B cell (primary cell): ENCODE results near the gene NIF3L1. TPM values are rescaled to one million over a fixed set of nuclear protein-coding genes. Genes with fewer than 3 reads are reported as not detected.

Experiments
- ATAC-seq: fragments of 200-7000 bp; cut with Tn5 transposase; one replicate; pipeline ENCODE4 v1.10.0; 2021; ENCODE audit warnings: low read depth, mild to moderate bottlenecking, moderate number of reproducible peaks, moderate library complexity
- CTCF ChIA-PET: fragments of 350-600 bp; sonication (Branson Sonifier 250); formaldehyde crosslinking; loops from one replicate; lab custom pipeline; 2021; ENCODE audit warnings: antibody characterized with exemption, inconsistent platforms; lab: Charles Lee
- POLR2A ChIA-PET: fragments of 350-600 bp; sonication (Branson Sonifier 250); formaldehyde crosslinking; loops from one replicate; lab custom pipeline; 2021; ENCODE audit warnings: antibody characterized with exemption; lab: Charles Lee
- DNase-seq: peaks from one replicate; pipeline ENCODE4 v3.0.0; 2013
- H2AFZ ChIP-seq: 2 replicates; pipeline ENCODE4 v1.6.1; 2012; ENCODE audit warnings: mild to moderate bottlenecking, low read depth, low read length; ENCODE audit not compliant: insufficient read depth, poor library complexity, severe bottlenecking
- H3K27ac ChIP-seq, 2 donors: 1 replicate in 1 of 2; 2 replicates in 1 of 2; pipeline ENCODE4 v1.5.1; 2012 to 2013; ENCODE audit warnings: low read length in 2 of 2, mild to moderate bottlenecking in 2 of 2, moderate library complexity in 1 of 2
- H3K27me3 ChIP-seq, 4 experiments: fragments of 200-600 bp in 1 of 4; sonication (generic) in 1 of 4; replicated peaks in 1 of 4; 1 replicate in 2 of 4; 2 replicates in 2 of 4; pipeline versions ENCODE4 v1.6.1 to v1.7.0; 2013 to 2016; ENCODE audit warnings: low read length in 3 of 4, mild to moderate bottlenecking in 2 of 4, mixed read lengths in 1 of 4, moderate library complexity in 1 of 4; ENCODE audit not compliant: insufficient read depth in 4 of 4, control insufficient read depth in 3 of 4; ENCODE audit errors: control extremely low read depth in 1 of 4
- H3K36me3 ChIP-seq, 2 experiments: replicated peaks in 1 of 2; 1 replicate in 1 of 2; 2 replicates in 1 of 2; pipeline versions ENCODE4 v1.6.1 to v1.7.1; 2013; ENCODE audit warnings: low read length in 1 of 2; ENCODE audit not compliant: insufficient read depth in 2 of 2, control insufficient read depth in 1 of 2; ENCODE audit errors: control extremely low read depth in 1 of 2, extremely low read depth in 1 of 2
- H3K4me1 ChIP-seq, 2 donors: fragments of 200-600 bp in 1 of 2; sonication (generic) in 1 of 2; 1 replicate in 1 of 2; 2 replicates in 1 of 2; pipeline versions ENCODE4 v1.5.1 to v1.6.1; 2013 to 2017; ENCODE audit warnings: low read length in 2 of 2; ENCODE audit not compliant: control insufficient read depth in 2 of 2, insufficient read depth in 2 of 2
- H3K4me2 ChIP-seq: replicated peaks from 2 replicates; pipeline ENCODE3; 2012; ENCODE audit warnings: mild to moderate bottlenecking, low read depth, low read length; ENCODE audit not compliant: poor library complexity, severe bottlenecking
- H3K4me3 ChIP-seq, 5 experiments: fragments of 200-600 bp in 1 of 5; sonication (generic) in 1 of 5; 1 replicate in 3 of 5; 2 replicates in 2 of 5; pipeline versions ENCODE4 v1.5.1 to v1.7.0; 2011 to 2016; ENCODE audit warnings: low read length in 4 of 5, mild to moderate bottlenecking in 4 of 5, low read depth in 2 of 5, control low read depth in 1 of 5, moderate library complexity in 1 of 5; ENCODE audit not compliant: insufficient read depth in 1 of 5; ENCODE audit errors: control extremely low read depth in 1 of 5, extremely low read depth in 1 of 5
- H3K79me2 ChIP-seq: fragments of 200-600 bp; sonication (generic); one replicate; pipeline ENCODE4 v1.6.0; 2016; ENCODE audit warnings: low read length; ENCODE audit not compliant: control insufficient read depth, insufficient read depth
- H3K9ac ChIP-seq: fragments of 200-600 bp; sonication (generic); 2 replicates; pipeline ENCODE4 v1.6.1; 2017; ENCODE audit warnings: mild to moderate bottlenecking, low read length, moderate library complexity
- H3K9me3 ChIP-seq, 3 donors: one replicate each; pipeline versions ENCODE4 v1.6.1 to v1.7.1; 2013; ENCODE audit warnings: low read length in 2 of 3; ENCODE audit not compliant: control insufficient read depth in 2 of 3, insufficient read depth in 1 of 3; ENCODE audit errors: control extremely low read depth in 1 of 3
- H4K20me1 ChIP-seq: 2 replicates; pipeline ENCODE4 v1.6.0; 2012; ENCODE audit warnings: mild to moderate bottlenecking, low read length; ENCODE audit not compliant: insufficient read depth, control insufficient read depth, poor library complexity, severe bottlenecking
- H3K27ac Mint-ChIP-seq: one replicate; pipeline ENCODE4 v1.8.0; 2021; ENCODE audit warnings: mixed read lengths
- H3K27me3 Mint-ChIP-seq: one replicate; pipeline ENCODE4 v1.8.0; 2021; ENCODE audit warnings: mixed read lengths
- H3K4me1 Mint-ChIP-seq: one replicate; pipeline ENCODE4 v1.8.0; 2021; ENCODE audit warnings: mixed read lengths
- H3K4me3 Mint-ChIP-seq: one replicate; pipeline ENCODE4 v1.8.0; 2021; ENCODE audit warnings: mixed read lengths
- H3K9me3 Mint-ChIP-seq: one replicate; pipeline ENCODE4 v1.8.0; 2022; ENCODE audit warnings: mixed read lengths; ENCODE audit not compliant: insufficient read depth
- CTCF ChIP-seq: fragments of 200-600 bp; IDR thresholded peaks from one replicate; pipeline ENCODE4 v1.8.0; 2022; ENCODE audit warnings: antibody characterized with exemption, mild to moderate bottlenecking
- EZH2 ChIP-seq: IDR thresholded peaks from 2 replicates; pipeline ENCODE4 v1.6.1; 2012; ENCODE audit warnings: borderline replicate concordance, low read depth, mild to moderate bottlenecking, moderate library complexity, low read length; ENCODE audit not compliant: insufficient read depth, poor library complexity, severe bottlenecking
- WGBS: methylation state at CpG from one replicate; pipeline ENCODE4 v1.1.5; 2013; ENCODE audit warnings: missing lambda C conversion rate; ENCODE audit not compliant: insufficient coverage; 5-methylcytosine and 5-hydroxymethylcytosine counted together
- intact Hi-C: fragments of 100-400 bp; cut with micrococcal nuclease; formaldehyde crosslinking; loops from one replicate; pipeline ENCODE4 v1.10.0; 2022
- polyA plus RNA-seq: library from polyadenylated mRNA; depleted of rRNA; stranded (reverse); fragments of >200 nt; gene quantifications from 2 replicates; pipeline ENCODE4 v1.2.3, GENCODE V29; 2012
- total RNA-seq, 2 donors: library from RNA; stranded (reverse); fragments of 120-200 nt in 1 of 2; gene quantifications; 1 replicate in 1 of 2; 2 replicates in 1 of 2; pipeline versions ENCODE4 v1.2.3 to v1.2.4, GENCODE V29; 2013 to 2022

The NIF3L1 gene
- total and polyA plus RNA-seq, 2 donors (not counting 1 experiment from before 2014, with no cell fraction given), result 22.6 to 26.7 TPM

GRCh38 chr2:200899482-200899881 is 10.3 kb downstream of the NIF3L1 start:
- no peaks in the 10 kb centered on the region for H3K27me3 Mint-ChIP-seq
- no peak overlapping the region for H3K4me2 ChIP-seq
- TF ChIP-seq CTCF (no peak), EZH2 (no peak)
- no peak overlapping the region for H3K27ac Mint-ChIP-seq
- no peak overlapping the region for H2AFZ ChIP-seq
- no peak overlapping the region for H3K4me3 Mint-ChIP-seq
- H3K36me3 ChIP-seq, result peaks cover 23 to 67% of the 10 kb centered on the region in 2 experiments
- ATAC-seq, result no peak
- H3K27ac ChIP-seq, result no peak overlapping the region
- ChIA-PET CTCF (interaction anchor here (1.1 kb wide), 1 partner anchor 333 kb away, joined by 5 read pairs; no protein-coding TSS in a partner anchor), POLR2A (no interaction called here)
- no peak for DNase-seq
- H3K4me1 ChIP-seq, result no peaks in the 10 kb centered on the region
- H3K27me3 ChIP-seq, result no peaks in the 10 kb centered on the region
- peaks cover 4% of the 10 kb centered on the region for H3K4me1 Mint-ChIP-seq
- H3K9ac ChIP-seq, result no peak overlapping the region
- H3K4me3 ChIP-seq, result no peak overlapping the region
- no peaks in the 10 kb centered on the region for H3K9me3 ChIP-seq
- intact Hi-C loops, result no loop called here
- H3K9me3 Mint-ChIP-seq, result no peaks in the 10 kb centered on the region
- H3K79me2 ChIP-seq, result peaks cover 10% of the 10 kb centered on the region
- H4K20me1 ChIP-seq, result no peaks in the 10 kb centered on the region

- no peak overlapping the region for H3K4me2 ChIP-seq
- H3K27ac ChIP-seq, result peak overlapping the region in 1 of 2 donors; percentile 40
- no CpG with 5 or more reads among the region's 4 CpGs for WGBS
- intact Hi-C loops, result loop anchor here (1.0 to 2.0 kb wide), 7 partner anchors 12 to 359 kb away; partner anchors contain the start of genes CASP8, NIF3L1, ORC2 and PPIL3
- H3K4me1 ChIP-seq, result no peaks in the 10 kb centered on the region
- Mint-ChIP-seq H3K27ac (no peak overlapping the region), H3K27me3 (no peaks in the 10 kb centered on the region), H3K9me3 (no peaks in the 10 kb centered on the region), H3K4me3 (no peak overlapping the region), H3K4me1 (peaks cover 4% of the 10 kb centered on the region)
- no peaks in the 10 kb centered on the region for H3K9me3 ChIP-seq
- H2AFZ ChIP-seq, result peak overlapping the region; percentile 56
- peaks cover 20 to 63% of the 10 kb centered on the region in 2 experiments for H3K36me3 ChIP-seq
- H4K20me1 ChIP-seq, result no peaks in the 10 kb centered on the region
- peak; percentile 86 for DNase-seq
- POLR2A ChIA-PET, result interaction anchor here (1.2 kb wide), 1 partner anchor 13 kb away, joined by 6 read pairs; no protein-coding TSS in a partner anchor
- TF ChIP-seq CTCF (peak; percentile 94), EZH2 (no peak)
- CTCF ChIA-PET, result interaction anchor here (0.7 to 8.0 kb wide), 15 partner anchors 9 to 461 kb away, joined by 3 to 97 read pairs (median 7); partner anchors contain the start of genes CASP10, CLK1, HYCC2 and NIF3L1
- no peak overlapping the region for H3K4me3 ChIP-seq
- H3K27me3 ChIP-seq, result no peaks in the 10 kb centered on the region
- no peak overlapping the region for H3K9ac ChIP-seq
- peak; percentile 100 for ATAC-seq
- peaks cover under 1% of the 10 kb centered on the region for H3K79me2 ChIP-seq
Measured at GRCh38 chr2:200901459-200902072, 12.4 kb downstream of the NIF3L1 start.
